Fibroblast of the aortic adventitia (primary cell): Measurements from ENCODE around the gene WASHC2A. TPM values are rescaled to one million over a fixed set of nuclear protein-coding genes. Genes with fewer than 3 reads are reported as not detected.
A peak's percentile ranks its signal among the peaks of the same experiment; 100 is the strongest.
"Not testable (repeated sequence)": the region's sequence is repeated elsewhere in the genome, so short reads cannot be mapped to it uniquely, and the experiment has no call there.

Experiments
- DNase-seq: peaks from one replicate; pipeline ENCODE4 v3.0.0-alpha.2; 2010; ENCODE audit warnings: low read depth
- H3K4me3 ChIP-seq: 2 replicates; pipeline ENCODE4 v1.5.1; 2011; ENCODE audit warnings: low read depth, mild to moderate bottlenecking, control low read depth, low read length, moderate library complexity
- total RNA-seq: library from RNA; depleted of rRNA; stranded (reverse); fragments of >200 nt; gene quantifications from 2 replicates; pipeline ENCODE4 v1.2.3, GENCODE V29; 2012; ENCODE audit warnings: low replicate concordance
- TF ChIP-seq, protein P1 (sequence below): IDR thresholded peaks from 2 replicates; pipeline ENCODE4 v1.5.1; 2011; ENCODE audit warnings: mild to moderate bottlenecking, low read length, control low read depth, inconsistent platforms; ENCODE audit not compliant: insufficient read depth

WASHC2A gene, protein sequence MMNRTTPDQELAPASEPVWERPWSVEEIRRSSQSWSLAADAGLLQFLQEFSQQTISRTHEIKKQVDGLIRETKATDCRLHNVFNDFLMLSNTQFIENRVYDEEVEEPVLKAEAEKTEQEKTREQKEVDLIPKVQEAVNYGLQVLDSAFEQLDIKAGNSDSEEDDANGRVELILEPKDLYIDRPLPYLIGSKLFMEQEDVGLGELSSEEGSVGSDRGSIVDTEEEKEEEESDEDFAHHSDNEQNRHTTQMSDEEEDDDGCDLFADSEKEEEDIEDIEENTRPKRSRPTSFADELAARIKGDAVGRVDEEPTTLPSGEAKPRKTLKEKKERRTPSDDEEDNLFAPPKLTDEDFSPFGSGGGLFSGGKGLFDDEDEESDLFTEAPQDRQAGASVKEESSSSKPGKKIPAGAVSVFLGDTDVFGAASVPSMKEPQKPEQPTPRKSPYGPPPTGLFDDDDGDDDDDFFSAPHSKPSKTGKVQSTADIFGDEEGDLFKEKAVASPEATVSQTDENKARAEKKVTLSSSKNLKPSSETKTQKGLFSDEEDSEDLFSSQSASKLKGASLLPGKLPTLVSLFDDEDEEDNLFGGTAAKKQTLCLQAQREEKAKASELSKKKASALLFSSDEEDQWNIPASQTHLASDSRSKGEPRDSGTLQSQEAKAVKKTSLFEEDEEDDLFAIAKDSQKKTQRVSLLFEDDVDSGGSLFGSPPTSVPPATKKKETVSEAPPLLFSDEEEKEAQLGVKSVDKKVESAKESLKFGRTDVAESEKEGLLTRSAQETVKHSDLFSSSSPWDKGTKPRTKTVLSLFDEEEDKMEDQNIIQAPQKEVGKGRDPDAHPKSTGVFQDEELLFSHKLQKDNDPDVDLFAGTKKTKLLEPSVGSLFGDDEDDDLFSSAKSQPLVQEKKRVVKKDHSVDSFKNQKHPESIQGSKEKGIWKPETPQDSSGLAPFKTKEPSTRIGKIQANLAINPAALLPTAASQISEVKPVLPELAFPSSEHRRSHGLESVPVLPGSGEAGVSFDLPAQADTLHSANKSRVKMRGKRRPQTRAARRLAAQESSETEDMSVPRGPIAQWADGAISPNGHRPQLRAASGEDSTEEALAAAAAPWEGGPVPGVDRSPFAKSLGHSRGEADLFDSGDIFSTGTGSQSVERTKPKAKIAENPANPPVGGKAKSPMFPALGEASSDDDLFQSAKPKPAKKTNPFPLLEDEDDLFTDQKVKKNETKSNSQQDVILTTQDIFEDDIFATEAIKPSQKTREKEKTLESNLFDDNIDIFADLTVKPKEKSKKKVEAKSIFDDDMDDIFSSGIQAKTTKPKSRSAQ (N-terminal part only)
- 52.1 and 192 TPM in 2 replicates for total RNA-seq

DNA sequence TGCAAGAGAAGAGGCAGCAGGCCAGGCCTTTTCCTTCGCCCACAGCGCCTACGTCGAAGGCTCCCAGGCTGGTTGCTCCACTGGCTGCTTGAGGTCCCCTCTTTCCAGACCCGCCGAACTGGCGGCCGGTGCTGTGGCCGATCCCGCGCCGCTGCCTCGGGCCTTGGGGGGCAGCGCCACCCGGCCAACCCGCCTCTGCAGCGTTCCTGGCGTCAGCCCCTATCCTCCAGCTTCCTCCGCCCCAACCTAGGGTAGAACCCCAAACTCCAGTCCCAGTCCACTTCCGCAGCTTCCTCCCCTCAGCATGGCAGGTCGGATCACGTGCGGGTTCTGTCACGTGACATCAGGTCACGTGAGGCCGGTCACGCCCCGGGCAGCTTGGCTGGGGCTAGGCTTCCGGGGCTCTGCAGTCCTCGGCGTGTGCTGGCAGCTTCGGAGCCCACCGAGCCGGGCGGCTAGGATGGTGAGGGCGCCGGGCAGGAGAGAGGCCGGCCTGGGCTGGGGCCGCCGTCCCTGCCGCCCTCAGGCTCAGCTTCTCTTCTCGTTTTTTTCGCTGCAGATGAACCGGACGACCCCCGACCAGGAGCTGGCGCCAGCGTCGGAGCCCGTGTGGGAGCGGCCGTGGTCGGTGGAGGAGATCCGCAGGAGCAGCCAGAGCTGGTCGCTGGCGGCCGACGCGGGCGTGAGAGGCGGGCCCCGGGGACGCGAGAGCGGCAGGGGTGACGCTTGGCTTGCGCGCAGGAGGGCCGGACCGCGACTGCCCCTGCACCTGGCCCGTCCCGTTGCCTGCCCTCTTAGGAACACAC, at the start of gene WASHC2A:
Gene WASHC2A (plus strand): TSS at position 409 of the 806 bp plus-strand sequence. CDS start 52 bp downstream, at position 461.
- peak; percentile 59 for DNase-seq
- peak within 1 kb of the TSS; percentile 80 for H3K4me3 ChIP-seq

DNA sequence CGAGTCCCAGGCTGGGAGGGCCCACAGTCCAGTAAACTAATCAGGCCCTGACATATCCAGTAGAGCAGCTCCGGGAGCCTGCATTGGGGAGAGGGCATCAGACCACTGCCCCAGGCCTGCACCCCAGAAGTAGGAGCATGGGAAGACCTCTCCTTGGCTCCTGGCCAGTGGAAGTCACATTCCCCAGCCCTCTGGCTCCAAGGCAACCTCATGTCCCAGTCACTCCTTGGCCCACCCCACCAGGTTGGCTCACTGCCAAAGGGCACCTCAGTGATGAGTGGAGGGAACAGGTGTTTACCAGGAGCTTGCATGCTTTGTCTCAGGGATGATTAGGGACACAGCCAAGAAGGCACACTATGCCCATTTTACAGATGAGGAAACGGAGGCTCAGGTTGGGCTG, 48.5 kb upstream of the WASHC2A start:
- not testable (repeated sequence) for DNase-seq, H3K4me3 ChIP-seq

DNA sequence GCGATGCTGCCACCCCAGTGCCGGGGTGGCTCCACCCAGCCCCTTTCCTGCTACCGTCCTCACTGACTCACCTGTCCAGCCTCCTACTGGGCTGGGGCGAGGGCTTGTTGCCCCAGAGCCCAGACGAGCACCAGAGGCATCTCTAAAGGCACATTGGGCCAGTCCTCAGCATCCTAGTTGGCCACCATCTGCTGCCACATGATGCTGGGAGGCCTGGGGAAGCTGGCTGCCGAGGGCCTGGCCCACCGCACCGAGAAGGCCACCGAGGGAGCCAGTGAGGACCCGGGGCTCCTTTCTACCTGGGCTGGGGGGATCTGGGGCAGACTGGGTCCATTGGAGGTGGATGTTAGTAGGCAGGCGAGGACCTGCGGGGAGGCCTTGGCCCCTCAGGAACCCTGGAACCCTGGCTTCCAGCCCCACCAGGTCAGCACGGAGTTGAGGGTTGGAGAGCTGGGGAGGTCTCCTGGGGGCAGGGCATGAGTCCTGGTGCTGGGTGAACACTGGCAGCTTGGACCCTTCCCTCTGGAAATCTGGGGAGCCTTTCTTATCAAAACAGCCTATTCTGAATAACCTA, 47.2 kb upstream of the WASHC2A start:
- not testable (repeated sequence) for H3K4me3 ChIP-seq, DNase-seq

DNA sequence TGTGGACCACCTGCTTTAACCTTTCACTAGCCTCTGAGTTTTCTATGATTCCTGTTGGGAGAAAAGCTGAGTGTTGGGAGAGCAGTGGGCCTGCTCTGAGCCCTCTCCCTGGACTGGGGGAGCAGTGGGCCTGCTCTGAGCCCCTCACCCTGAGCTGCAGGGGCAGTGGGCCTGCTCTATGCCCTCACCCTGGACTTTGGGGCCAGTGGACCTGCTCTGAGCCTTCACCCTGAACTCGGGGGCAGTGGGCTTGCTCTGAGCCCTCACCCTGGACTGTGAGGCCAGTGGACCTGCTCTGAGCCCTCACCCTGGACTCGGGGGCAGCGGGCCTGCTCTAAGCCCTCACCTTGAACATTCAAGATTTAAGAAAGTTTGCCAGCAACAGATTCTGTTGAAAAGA, 46.1 kb upstream of the WASHC2A start:
- DNase-seq, result no peak
- no peak overlapping the region for H3K4me3 ChIP-seq
- TF ChIP-seq, protein P1, sequence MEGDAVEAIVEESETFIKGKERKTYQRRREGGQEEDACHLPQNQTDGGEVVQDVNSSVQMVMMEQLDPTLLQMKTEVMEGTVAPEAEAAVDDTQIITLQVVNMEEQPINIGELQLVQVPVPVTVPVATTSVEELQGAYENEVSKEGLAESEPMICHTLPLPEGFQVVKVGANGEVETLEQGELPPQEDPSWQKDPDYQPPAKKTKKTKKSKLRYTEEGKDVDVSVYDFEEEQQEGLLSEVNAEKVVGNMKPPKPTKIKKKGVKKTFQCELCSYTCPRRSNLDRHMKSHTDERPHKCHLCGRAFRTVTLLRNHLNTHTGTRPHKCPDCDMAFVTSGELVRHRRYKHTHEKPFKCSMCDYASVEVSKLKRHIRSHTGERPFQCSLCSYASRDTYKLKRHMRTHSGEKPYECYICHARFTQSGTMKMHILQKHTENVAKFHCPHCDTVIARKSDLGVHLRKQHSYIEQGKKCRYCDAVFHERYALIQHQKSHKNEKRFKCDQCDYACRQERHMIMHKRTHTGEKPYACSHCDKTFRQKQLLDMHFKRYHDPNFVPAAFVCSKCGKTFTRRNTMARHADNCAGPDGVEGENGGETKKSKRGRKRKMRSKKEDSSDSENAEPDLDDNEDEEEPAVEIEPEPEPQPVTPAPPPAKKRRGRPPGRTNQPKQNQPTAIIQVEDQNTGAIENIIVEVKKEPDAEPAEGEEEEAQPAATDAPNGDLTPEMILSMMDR, result no peak

DNA sequence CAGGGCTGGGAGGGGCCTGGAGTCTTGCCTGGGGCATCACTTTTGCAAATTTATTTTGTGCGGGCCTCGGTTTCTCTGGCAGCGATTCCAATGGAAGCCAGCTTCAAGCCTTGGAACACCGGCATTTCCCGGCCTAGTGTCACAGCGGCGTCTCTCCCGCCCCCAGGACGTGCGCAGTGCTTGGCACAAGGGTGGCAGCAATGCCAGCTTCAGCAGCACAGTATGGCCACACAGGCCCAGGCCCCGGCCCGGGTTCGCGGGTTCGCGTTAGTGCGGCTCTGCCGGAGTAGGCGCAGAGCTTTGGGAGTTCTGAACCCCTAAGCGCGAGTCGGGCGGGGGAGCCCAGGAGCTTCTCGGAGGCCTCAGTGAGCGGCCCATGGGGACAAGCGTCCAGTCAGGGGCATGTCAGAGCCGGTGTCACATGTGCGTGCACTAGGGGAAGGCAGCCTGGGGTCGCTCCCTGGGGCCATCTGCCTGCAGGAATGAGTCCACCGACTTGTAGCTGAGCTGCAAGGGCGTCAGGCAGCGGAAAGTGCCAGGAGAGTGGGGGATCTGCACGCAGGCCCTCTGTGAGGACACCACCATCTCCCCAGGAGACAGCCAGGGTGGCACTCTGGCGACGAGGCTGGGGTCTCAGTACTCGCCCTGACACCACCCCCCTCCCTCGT, 42.9 kb upstream of the WASHC2A start:
- not testable (repeated sequence) for DNase-seq, H3K4me3 ChIP-seq

DNA sequence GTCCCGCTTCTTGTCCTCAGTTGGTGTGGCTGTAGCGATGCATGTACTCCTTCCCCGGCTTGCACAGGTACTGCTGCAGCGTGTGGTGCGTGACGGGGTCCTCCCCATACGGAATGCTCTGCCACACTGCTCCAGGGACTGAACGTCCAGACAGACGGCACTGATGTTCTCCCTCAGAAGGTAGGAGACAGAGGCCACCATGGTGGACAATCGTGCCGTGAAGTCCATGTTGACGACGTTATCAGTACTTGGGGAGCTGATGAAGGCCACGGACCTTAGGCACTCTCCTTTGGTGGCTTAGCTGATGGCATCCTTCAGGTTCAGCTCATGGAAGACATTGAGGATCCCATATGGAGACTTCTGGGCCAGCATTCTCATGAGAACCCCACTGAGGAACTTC, 42.1 kb upstream of the WASHC2A start:
- DNase-seq, result no peak
- no peak overlapping the region for H3K4me3 ChIP-seq
- TF ChIP-seq, protein P1, result no peak

DNA sequence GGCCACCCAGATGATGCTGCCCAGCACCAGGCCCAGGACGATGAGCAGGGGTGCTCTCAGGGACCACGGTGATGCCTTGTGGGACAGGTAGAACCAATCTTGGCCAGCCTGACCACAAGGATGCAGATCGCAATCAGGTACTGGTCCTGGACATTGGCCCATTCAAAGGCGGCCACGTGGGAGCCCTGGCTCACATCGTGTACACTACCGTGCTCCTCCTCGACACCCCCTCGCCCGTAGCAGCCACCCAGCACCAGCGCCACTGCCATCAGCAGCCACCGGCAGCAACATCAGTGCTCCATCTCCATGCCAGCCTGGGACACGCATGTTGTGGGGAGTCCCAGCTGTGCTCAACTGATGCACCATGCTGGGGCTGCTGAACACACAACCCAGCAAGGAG, 40.6 kb upstream of the WASHC2A start:
- TF ChIP-seq, protein P1, result no peak
- no peak overlapping the region for H3K4me3 ChIP-seq
- DNase-seq, result no peak
